H1 (cell line): Measurements from ENCODE around the gene HSPA1B.

Experiments
- CTCF ChIP-seq, 3 experiments: IDR thresholded peaks; 1 replicate in 2 of 3; 2 replicates in 1 of 3; pipeline versions ENCODE4 v1.5.1 to v1.6.1; 2011; ENCODE audit warnings: low read length in 3 of 3, mild to moderate bottlenecking in 3 of 3, inconsistent platforms in 2 of 3, low read depth in 1 of 3, moderate library complexity in 1 of 3; ENCODE audit not compliant: insufficient read depth in 1 of 3; ENCODE audit errors: control extremely low read depth in 1 of 3
- KDM5A ChIP-seq: fragments of 200-600 bp; IDR thresholded peaks from 2 replicates; pipeline ENCODE4 v1.7.1; 2012; ENCODE audit warnings: mild to moderate bottlenecking, low read length, inconsistent platforms, mixed read lengths
- POLR2A ChIP-seq, 2 experiments: IDR thresholded peaks; 1 replicate in 1 of 2; 2 replicates in 1 of 2; pipeline ENCODE4 v1.6.1; 2011; ENCODE audit warnings: low read depth in 2 of 2, low read length in 2 of 2, mild to moderate bottlenecking in 2 of 2; ENCODE audit errors: control extremely low read depth in 1 of 2
- RBBP5 ChIP-seq: IDR thresholded peaks from 2 replicates; pipeline ENCODE4 v1.7.1; 2012; ENCODE audit warnings: low read depth, mild to moderate bottlenecking, inconsistent platforms, low read length, moderate library complexity, borderline replicate concordance
- TAF1 ChIP-seq: IDR thresholded peaks from 2 replicates; pipeline ENCODE4 v1.6.1; 2011; ENCODE audit warnings: mild to moderate bottlenecking, low read depth, low read length

- TF ChIP-seq CTCF (IDR thresholded peaks at IDR 0.05; ENCODE audit: control extremely low read depth in 1 of 3, insufficient read depth in 1 of 3, low read depth in 1 of 3, low read length in 3 of 3) (no peak), KDM5A (no peak), RBBP5 (no peak; the same call in 1 of the 2 replicates), TAF1 (peak; percentile 91), POLR2A (IDR thresholded peaks at IDR 0.05; ENCODE audit: control extremely low read depth in 1 of 2, low read depth in 2 of 2, low read length in 2 of 2) (peak; percentile 79 to 90)
Observed at GRCh38 chr6:31862344-31863235, 35.1 kb downstream of the HSPA1B start, which contains the start of gene NEU1.
